HG03432 (cell line): ENCODE data around the gene ZNF287.

ENCODE experiments used
- ATAC-seq: cut with Tn5 transposase; IDR thresholded peaks from one replicate; pipeline ENCODE4 v1.9.1; 2021; ENCODE audit warnings: mild to moderate bottlenecking, moderate library complexity; ENCODE audit not compliant: unreplicated experiment

Gene ZNF287

DNA sequence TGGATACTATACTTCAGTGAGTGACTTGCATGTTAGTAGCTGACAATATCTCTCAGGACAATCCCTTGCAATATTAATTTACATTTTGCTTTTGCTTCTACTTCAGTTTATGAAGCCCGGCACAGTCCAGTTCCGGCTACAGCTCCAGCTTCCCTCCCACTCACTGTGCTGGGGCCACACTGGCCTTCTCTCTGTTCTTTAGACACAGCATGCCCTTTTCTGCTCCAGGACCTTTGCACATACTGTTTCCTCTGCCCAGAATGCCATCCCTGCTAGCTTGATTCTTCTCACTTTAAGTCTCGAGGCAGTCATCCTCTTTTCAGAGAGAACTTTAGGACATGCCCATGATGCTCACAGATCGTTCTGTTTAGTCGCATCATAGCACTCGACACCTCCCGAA is 51.5 kb downstream of the ZNF287 start:
- ATAC-seq = no peak

DNA sequence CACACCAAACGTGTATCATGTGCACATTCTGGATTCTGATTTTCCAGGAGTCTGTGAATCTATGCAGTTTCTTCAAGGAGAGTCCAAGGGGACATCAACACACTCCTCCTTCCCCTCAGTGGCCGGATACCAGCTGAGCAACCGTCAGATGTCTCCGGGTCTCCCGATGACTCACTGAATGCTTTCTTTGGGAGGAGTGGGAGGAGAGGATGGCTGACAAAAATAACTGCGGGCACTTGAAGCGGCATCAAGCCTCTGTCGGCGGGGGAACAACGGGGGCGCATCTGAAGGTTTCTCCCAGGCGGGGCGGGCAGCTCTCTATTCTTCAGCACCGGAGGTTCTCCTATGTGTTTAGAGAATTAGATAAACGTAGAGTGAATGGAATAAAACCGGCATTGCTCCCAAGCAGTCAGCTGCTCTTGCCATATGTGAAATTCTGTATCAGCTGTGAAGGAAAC is 52.4 kb downstream of the ZNF287 start:
- no peak for ATAC-seq

DNA sequence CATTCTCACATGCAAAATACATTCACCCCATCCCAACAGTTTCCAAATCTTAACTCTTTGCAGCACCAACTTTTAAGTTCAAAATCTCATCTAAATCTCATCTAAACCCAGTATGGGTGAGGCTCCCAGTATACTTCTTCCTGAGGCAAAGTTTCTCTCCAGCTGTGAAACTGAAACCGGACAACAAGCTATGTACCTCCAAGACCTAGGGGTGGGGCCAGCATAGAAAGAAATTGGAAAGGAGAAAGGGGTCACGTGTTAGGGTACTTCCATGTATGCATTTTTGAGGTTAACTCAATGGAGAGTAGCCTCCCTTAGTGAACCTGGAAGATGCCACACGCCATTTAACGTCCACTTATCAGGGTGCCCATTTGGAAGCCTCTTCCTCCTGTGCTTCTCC is 53.1 kb downstream of the ZNF287 start:
- no peak for ATAC-seq

DNA sequence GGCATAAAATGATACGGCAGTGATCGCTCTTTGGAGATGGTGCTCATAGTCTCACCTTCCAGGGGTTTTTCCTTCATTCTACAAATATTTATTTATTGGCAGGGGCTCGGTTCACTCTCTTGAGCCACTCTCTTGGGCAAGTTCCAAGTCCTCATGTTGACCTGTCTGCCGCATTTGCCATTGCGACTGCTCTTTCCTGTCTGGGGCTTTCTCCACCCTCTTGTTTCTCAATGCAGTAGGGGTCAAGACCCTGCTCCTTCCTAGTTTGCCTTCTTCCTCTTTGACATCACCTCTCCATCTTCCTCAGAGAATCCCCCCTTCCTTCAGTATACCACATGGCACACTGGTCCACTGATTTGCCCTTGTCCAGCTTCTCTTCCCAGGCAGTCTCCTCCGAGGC is 55.1 kb downstream of the ZNF287 start:
- ATAC-seq = no peak

DNA sequence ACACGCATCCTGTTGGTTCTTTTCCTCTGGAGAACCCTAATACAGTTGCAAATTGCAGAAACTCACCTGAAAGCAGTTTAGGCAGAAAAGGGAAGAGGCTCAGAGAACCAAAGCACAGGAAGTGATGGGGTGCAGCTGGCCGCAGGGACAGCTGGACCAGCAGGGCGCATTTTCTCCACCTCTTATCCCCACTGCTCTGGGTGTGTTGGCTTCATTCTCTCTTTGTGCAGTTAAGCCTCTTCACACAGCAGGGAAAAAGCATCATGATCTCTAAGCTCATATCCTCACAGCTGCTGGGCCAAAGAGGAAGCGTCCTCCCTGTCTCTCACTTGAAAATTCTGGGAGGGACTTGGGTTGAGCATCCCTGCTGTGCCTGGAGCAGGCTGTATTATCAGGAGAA is 57.0 kb downstream of the ZNF287 start:
- no peak for ATAC-seq

DNA sequence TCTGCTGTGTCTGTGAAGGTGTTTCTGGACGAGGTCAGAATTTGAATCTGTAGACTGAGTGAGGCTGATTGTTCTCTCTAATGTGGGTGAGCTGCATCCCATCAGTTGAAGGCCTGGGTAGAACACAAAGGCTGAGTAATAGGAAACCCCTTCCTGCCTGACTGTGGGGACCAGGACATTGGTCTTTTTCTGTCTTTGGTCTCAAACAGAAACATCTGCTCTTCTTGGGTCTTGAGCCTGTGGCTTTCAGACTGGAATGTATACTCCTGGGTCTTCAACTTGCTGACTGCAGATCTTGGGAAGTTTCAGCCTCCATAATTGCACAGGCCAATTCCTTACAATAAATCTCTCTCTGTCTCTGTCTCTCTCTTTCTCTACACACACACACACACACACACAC is 57.4 kb downstream of the ZNF287 start:
- no peak for ATAC-seq

DNA sequence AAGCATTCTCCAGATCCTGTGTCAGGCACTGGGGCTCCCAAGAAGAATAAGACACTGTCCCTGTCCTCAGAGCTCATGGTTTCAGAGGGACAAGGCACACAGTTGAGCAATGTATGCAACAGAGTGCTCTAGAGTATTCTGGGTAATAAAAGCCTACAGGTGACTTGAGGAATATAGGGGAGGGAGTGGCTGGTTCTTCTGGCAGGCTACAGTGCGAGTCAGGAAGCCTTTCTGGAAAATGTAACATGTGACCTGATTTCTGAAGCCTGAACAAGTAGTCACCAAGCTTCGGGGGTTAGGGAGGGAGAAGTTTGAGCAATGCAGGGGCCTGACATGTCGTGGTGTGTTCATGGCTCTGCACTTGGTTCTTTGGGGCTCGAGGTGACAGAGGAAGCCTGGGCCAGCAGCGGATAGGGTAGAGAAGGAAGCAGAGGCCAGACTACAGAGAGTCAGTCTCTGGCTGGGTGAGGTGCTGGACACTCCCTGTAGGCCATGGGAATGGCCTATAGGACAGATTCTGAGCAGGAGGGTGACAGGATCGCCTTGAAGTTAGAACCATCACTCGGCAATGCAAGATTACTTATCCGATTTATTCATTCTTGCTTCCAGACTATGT is 61.0 kb downstream of the ZNF287 start:
- no peak for ATAC-seq

DNA sequence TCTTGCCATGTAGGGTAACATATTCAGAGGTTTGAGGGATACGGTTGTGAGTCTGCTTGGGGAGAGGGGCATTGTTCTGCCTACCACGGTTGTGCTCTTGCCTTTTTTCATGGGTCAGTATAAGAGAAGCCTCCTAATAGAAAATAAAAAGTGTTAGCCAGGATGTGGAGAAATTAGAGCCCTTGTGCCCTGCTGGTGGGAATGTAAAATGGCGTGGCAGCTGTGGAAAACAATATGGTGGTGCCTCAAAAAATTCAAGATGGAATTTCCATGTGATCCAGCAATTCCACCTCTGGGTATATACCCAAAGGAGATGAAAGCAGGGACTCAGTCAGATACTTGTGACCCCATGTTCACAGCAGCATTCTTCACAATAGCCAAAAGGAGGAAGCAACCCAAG is 62.8 kb downstream of the ZNF287 start:
- no peak for ATAC-seq

DNA sequence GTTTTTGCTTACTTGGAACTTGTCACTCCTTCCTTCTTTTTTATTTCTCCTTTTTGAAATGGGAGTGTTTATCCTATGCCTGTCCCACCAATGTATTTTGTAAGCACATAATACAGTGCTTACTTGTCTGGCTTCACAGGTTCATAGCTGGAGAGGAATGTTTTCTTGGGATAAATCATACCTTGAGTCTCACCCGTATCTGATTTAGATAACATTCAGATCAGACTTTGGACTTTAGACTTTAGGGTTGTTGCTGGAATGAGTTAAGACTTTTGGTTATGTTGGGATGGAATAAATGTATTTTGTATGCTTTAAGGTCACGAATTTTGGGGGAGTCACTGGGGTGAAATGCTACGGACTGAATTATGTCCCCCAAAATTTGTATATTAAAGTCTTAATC is 64.0 kb downstream of the ZNF287 start:
- no peak for ATAC-seq
